ENCODE results near the gene RAP1GAP2.

Gene RAP1GAP2

DNA sequence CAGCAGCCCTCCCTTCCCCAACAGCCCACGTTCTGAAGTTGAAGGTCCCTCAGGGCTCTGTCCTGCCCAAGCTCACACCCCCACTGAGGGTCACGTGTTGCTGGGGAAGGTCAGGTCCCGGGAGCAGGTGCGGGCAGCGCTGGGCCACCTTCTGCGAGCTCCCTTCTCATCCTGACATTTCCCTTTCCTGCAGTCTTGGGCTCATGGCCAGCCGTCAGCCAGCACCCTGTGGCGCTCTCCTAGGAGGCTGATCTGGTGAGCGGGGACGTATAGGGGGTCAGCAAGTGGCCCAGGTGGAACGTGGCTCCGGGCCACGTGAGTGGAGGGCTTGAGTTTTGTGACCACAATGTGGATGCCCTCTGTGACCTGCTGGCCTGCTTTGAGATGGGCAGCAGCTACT, 73.4 kb downstream of the RAP1GAP2 start:
- no peak overlapping the region for H3K27ac ChIP-seq
- TF ChIP-seq, protein P1, sequence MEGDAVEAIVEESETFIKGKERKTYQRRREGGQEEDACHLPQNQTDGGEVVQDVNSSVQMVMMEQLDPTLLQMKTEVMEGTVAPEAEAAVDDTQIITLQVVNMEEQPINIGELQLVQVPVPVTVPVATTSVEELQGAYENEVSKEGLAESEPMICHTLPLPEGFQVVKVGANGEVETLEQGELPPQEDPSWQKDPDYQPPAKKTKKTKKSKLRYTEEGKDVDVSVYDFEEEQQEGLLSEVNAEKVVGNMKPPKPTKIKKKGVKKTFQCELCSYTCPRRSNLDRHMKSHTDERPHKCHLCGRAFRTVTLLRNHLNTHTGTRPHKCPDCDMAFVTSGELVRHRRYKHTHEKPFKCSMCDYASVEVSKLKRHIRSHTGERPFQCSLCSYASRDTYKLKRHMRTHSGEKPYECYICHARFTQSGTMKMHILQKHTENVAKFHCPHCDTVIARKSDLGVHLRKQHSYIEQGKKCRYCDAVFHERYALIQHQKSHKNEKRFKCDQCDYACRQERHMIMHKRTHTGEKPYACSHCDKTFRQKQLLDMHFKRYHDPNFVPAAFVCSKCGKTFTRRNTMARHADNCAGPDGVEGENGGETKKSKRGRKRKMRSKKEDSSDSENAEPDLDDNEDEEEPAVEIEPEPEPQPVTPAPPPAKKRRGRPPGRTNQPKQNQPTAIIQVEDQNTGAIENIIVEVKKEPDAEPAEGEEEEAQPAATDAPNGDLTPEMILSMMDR (conservative IDR thresholded peaks at IDR 0.05): no peak

DNA sequence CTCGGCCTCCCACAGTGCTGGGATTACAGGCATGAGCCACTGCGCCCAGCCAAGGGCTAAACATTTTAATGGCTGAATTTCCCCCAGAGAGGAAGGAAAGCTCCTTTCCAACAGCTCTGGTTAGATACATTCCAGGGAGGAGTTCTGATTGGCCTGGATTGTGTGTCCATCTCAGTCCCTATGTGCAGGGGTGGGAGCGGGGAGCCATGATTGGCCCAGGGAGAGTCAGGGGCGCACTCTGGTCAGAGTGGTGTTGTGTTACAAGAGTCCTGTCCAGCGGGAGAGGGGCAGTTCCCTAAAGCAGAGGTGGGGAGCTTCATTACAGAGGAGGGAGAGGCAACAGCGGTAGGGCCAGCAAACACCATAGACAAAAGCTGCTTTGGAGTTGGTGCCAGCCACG, 75.0 kb downstream of the RAP1GAP2 start:
- TF ChIP-seq, protein P1 (conservative IDR thresholded peaks at IDR 0.05): no peak
- H3K27ac ChIP-seq: no peak overlapping the region

DNA sequence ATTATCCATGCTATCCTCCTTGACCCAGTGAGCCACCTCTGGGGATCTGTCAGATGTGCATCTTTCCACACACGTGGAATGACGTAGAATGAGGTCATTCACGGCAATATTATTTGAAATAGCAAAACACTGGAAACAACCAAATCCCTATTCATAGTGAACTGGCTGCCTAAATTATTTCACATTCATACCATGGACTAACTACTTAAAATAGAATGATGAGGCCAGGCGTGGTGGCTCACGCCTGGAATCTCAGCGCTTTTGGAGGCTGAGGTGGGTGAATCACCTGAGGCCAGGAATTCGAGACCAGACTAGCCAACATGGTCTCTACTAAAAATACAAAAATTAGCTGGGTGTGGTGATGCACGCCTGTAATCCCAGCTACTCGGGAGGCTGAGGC, 75.5 kb downstream of the RAP1GAP2 start:
- no peak overlapping the region for H3K27ac ChIP-seq
- TF ChIP-seq, protein P1 (conservative IDR thresholded peaks at IDR 0.05): no peak

DNA sequence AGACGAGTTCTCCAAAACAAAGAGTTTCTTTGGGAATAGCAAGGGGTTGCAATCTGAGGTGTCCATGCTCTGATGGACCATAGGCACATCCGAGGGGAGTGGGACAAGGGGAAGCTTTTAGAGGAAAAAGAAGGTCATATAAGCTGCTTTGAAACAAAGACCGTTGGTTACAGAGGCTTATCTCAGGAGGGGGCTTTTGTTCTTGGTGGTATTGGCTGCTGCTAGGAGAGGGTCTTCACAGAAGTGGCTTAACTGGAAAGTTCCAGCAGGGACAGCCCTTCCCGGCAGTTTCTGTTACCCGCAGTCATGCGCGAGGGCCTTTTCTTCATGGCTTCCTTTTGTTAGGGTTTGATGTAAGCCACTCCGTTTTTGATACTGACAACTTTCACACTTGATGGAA, 76.0 kb downstream of the RAP1GAP2 start:
- no peak overlapping the region for H3K27ac ChIP-seq
- TF ChIP-seq, protein P1 (conservative IDR thresholded peaks at IDR 0.05): no peak

DNA sequence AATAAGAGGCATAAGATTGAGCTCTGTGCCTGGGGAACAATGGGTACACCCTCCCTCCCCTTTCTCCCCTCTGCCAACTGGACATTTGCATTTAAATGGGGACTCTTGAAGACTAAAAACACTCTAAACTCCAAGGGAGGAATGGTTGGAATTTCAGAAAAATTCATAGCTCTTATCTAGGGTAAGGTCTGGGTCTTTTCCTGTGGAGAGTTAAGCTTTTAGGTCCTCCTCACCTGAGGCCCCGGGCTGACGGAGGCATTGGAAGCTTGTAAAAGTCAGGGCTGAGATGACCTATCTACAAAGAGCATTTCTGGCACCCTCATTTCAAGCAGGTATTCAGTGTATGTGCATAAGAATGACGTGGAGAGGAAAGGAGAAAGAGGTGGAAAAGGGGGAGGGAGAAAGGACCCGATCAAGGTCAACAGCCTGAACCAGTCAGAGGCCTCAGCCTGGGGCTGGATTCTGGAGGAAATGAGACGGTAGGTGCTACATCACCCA, 78.0 kb downstream of the RAP1GAP2 start:
- H3K27ac ChIP-seq: no peak overlapping the region

DNA sequence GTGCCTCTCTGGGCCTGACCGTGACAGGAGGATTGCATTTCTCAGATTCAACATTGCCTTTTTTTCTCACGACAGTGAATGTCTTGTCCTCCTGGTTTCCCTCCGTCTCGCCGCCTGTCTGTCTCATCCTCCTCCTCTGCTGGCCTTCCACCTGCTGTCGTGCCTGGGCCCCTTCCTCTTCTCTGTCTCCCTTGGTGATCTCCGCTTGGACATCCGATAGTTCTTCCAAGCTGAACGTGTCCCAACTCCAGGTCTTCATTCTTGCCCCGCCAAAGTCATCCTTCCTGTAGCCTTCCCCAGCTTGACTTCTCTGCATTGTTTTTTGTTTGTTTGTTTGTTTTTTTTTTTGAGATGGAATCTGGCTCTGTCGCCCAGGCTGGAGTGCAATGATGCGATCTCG, 79.4 kb downstream of the RAP1GAP2 start:
- TF ChIP-seq, protein P1 (conservative IDR thresholded peaks at IDR 0.05): no peak
- H3K27ac ChIP-seq: no peak overlapping the region

More for the DNA sequence above, 78.0 kb downstream of the RAP1GAP2 start:
- TF ChIP-seq, protein P1 (conservative IDR thresholded peaks at IDR 0.05): no peak

DNA sequence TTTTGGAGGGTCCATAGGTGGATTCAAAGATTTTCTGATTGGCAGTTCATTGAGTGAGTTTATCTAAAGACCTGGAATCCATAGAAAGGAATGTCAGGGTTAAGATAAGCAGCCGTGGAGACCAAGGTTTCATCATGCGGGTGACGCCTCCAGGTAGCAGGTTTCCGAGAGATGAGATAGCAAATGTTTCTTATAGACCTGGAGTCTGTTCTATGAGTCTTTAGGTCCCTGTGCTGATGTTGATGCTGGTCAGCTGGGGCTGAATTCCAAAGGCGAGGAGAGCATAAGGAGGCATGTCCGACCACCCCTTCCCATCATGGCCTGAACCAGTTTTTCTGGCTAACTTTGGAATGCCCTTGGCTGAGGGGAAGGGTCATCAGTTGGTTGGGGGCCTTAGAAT, 80.2 kb downstream of the RAP1GAP2 start:
- TF ChIP-seq, protein P1 (conservative IDR thresholded peaks at IDR 0.05): no peak
- no peak overlapping the region for H3K27ac ChIP-seq

Measured in VCaP (cell line).